Neural cell (in vitro differentiated cells): ENCODE results near the gene OAT.

ENCODE experiments used
- CTCF ChIP-seq: fragments of 450-650 bp; IDR thresholded peaks from 2 replicates; pipeline ENCODE4 v1.5.1; 2014; ENCODE audit warnings: antibody characterized with exemption, mild to moderate bottlenecking, moderate library complexity; ENCODE audit not compliant: poor library complexity, severe bottlenecking
- EP300 ChIP-seq: fragments of 450-650 bp; conservative IDR thresholded peaks from 2 replicates; pipeline ENCODE4 v1.6.1; 2014; ENCODE audit warnings: antibody characterized with exemption, mild to moderate bottlenecking, moderate library complexity; ENCODE audit not compliant: poor library complexity, severe bottlenecking
- EZH2 ChIP-seq: fragments of 200-600, 300-800 bp; shearing (Covaris generic), sonication (generic); IDR thresholded peaks from 2 replicates; pipeline ENCODE4 v1.6.1; 2014; ENCODE audit warnings: antibody characterized with exemption, low read length, borderline replicate concordance, mild to moderate bottlenecking; ENCODE audit not compliant: insufficient read depth, poor library complexity, severe bottlenecking
- POLR2AphosphoS5 ChIP-seq: IDR thresholded peaks from 2 replicates; pipeline ENCODE4 v1.6.1; 2012
- RAD21 ChIP-seq: fragments of 450-650 bp; conservative IDR thresholded peaks from 2 replicates; pipeline ENCODE4 v1.6.1; 2014; ENCODE audit warnings: antibody characterized with exemption, mild to moderate bottlenecking, moderate library complexity

DNA sequence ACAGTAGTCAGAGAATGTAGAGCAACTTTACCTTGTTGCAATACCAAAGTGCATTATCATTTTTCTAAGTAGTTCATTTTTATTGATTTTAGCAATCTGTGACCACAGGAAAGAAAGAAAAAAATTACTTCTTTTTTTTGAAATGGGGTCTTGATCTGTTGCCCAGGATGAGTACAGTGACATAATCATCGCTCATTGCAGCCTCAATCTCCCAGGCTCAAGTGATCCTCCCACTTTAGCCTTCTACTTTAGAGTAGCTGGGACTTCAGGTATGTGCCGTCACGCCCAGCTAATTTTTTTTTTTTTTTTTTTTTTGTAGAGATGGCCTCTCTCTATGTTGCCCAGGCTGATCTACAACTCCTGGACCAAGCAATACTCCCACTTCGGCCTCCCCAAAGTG lies 11.4 kb upstream of the OAT start:
- TF ChIP-seq CTCF (no peak), EP300 (no peak), RAD21 (no peak), POLR2AphosphoS5 (no peak), EZH2 (no peak)
